BLaER1 (cell line): ENCODE results near the gene TCTN3.
A peak's percentile ranks its signal among the peaks of the same experiment; 100 is the strongest.

Experiments
- H3K27ac ChIP-seq: shearing (Covaris generic); formaldehyde crosslinking; 2 replicates; pipeline ENCODE4 v1.8.1; 2022
- H3K27me3 ChIP-seq: shearing (Covaris generic); formaldehyde crosslinking; 2 replicates; pipeline ENCODE4 v1.8.1; 2022
- H3K36me3 ChIP-seq: shearing (Covaris generic); formaldehyde crosslinking; 2 replicates; pipeline ENCODE4 v1.8.1; 2022
- H3K4me1 ChIP-seq: shearing (Covaris generic); formaldehyde crosslinking; 2 replicates; pipeline ENCODE4 v1.8.1; 2022
- H3K4me2 ChIP-seq: shearing (Covaris generic); formaldehyde crosslinking; 2 replicates; pipeline ENCODE4 v1.8.1; 2022
- H3K4me3 ChIP-seq: shearing (Covaris generic); formaldehyde crosslinking; 2 replicates; pipeline ENCODE4 v1.8.1; 2022
- H3K9ac ChIP-seq: shearing (Covaris generic); formaldehyde crosslinking; 2 replicates; pipeline ENCODE4 v1.8.1; 2022
- H3K9me3 ChIP-seq: shearing (Covaris generic); formaldehyde crosslinking; 2 replicates; pipeline ENCODE4 v1.8.1; 2022
- H4K20me1 ChIP-seq: shearing (Covaris generic); formaldehyde crosslinking; 2 replicates; pipeline ENCODE4 v1.8.1; 2022
- Cebpa-rat ChIP-seq: shearing (Covaris generic); IDR thresholded peaks from 2 replicates; pipeline ENCODE4 v1.8.1; 2022

Gene TCTN3

GRCh38 chr10:95660283-95660682, 33.4 kb downstream of the TCTN3 start:
- Histone ChIP-seq H3K4me1 (peaks cover 10% of the 10 kb centered on the region), H3K9me3 (no peaks in the 10 kb centered on the region)

GRCh38 chr10:95657250-95657649, 36.5 kb downstream of the TCTN3 start:
- no peak for TF ChIP-seq Cebpa-rat
- H3K4me2 ChIP-seq, result peak overlapping the region; percentile 88
- H3K9me3 ChIP-seq, result peaks cover 7% of the 10 kb centered on the region
- H3K4me3 ChIP-seq, result peak overlapping the region; percentile 90
- no peaks in the 10 kb centered on the region for H3K27me3 ChIP-seq
- H3K27ac ChIP-seq, result no peak overlapping the region
- peaks cover 12% of the 10 kb centered on the region for H3K36me3 ChIP-seq
- peaks cover 24% of the 10 kb centered on the region; the same call in 1 of the 2 replicates for H4K20me1 ChIP-seq
- peaks cover 25% of the 10 kb centered on the region for H3K4me1 ChIP-seq
- H3K9ac ChIP-seq, result no peak overlapping the region

More at GRCh38 chr10:95660283-95660682, 33.4 kb downstream of the TCTN3 start:
- no peak overlapping the region for H3K27ac ChIP-seq
- peaks cover 28% of the 10 kb centered on the region for H3K36me3 ChIP-seq
- peaks cover 1% of the 10 kb centered on the region; the same call in 1 of the 2 replicates for H4K20me1 ChIP-seq
- no peak for TF ChIP-seq Cebpa-rat
- H3K9ac ChIP-seq, result no peak overlapping the region
- H3K4me2 ChIP-seq, result no peak overlapping the region
- no peaks in the 10 kb centered on the region for H3K27me3 ChIP-seq
- no peak overlapping the region for H3K4me3 ChIP-seq

GRCh38 chr10:95656291-95657164, 37.2 kb downstream of the TCTN3 start, which contains the start of gene ALDH18A1:
TSS of gene ALDH18A1 (minus strand) at chr10:95656711. CDS start at chr10:95653377, 3,334 bp downstream.
- peaks cover 24% of the 10 kb centered on the region; the same call in 1 of the 2 replicates for H4K20me1 ChIP-seq
- no peaks in the 10 kb centered on the region for H3K27me3 ChIP-seq
- H3K36me3 ChIP-seq, result peaks cover 19% of the 10 kb centered on the region
- peaks cover 14% of the 10 kb centered on the region for H3K9me3 ChIP-seq
- peak within 1 kb of the TSS; percentile 85 for H3K27ac ChIP-seq
- H3K4me2 ChIP-seq, result peak within 1 kb of the TSS; percentile 88
- H3K9ac ChIP-seq, result peak within 1 kb of the TSS; percentile 91
- TF ChIP-seq Cebpa-rat, result no peak
- peak within 1 kb of the TSS; percentile 90 for H3K4me3 ChIP-seq
- peaks cover 25% of the 10 kb centered on the region for H3K4me1 ChIP-seq

- peak overlapping the region; percentile 85 for H3K27ac ChIP-seq
- H3K36me3 ChIP-seq, result peaks cover 27% of the 10 kb centered on the region
- peaks cover 22% of the 10 kb centered on the region for H3K9me3 ChIP-seq
- H3K4me3 ChIP-seq, result peak overlapping the region; percentile 90
- peak overlapping the region; percentile 88 for H3K4me2 ChIP-seq
- H3K27me3 ChIP-seq, result no peaks in the 10 kb centered on the region
- peaks cover 24% of the 10 kb centered on the region; the same call in 1 of the 2 replicates for H4K20me1 ChIP-seq
- no peak for TF ChIP-seq Cebpa-rat
- H3K9ac ChIP-seq, result peak overlapping the region; percentile 91
- peaks cover 28% of the 10 kb centered on the region for H3K4me1 ChIP-seq
Measured at GRCh38 chr10:95655571-95656290, 38.0 kb downstream of the TCTN3 start.

GRCh38 chr10:95653895-95654294, 39.8 kb downstream of the TCTN3 start:
- Histone ChIP-seq H4K20me1 (peaks cover 34% of the 10 kb centered on the region; the same call in 1 of the 2 replicates), H3K4me3 (no peak overlapping the region), H3K9me3 (peaks cover 23% of the 10 kb centered on the region), H3K27ac (no peak overlapping the region), H3K4me1 (peaks cover 34% of the 10 kb centered on the region), H3K36me3 (peaks cover 45% of the 10 kb centered on the region), H3K27me3 (no peaks in the 10 kb centered on the region), H3K4me2 (peak overlapping the region; percentile 88; the same call in 1 of the 2 replicates), H3K9ac (no peak overlapping the region)
- TF ChIP-seq Cebpa-rat, result no peak

GRCh38 chr10:95651346-95652060, 42.2 kb downstream of the TCTN3 start:
- no peak overlapping the region for H3K4me2 ChIP-seq
- H3K27me3 ChIP-seq, result no peaks in the 10 kb centered on the region
- peaks cover 29% of the 10 kb centered on the region for H3K4me1 ChIP-seq
- H3K9me3 ChIP-seq, result peaks cover 23% of the 10 kb centered on the region
- TF ChIP-seq Cebpa-rat, result no peak
- peaks cover 69% of the 10 kb centered on the region for H3K36me3 ChIP-seq
- H3K27ac ChIP-seq, result no peak overlapping the region
- H3K4me3 ChIP-seq, result no peak overlapping the region
- peaks cover 58% of the 10 kb centered on the region for H4K20me1 ChIP-seq
- no peak overlapping the region for H3K9ac ChIP-seq

GRCh38 chr10:95650232-95650631, 43.5 kb downstream of the TCTN3 start:
- H3K9me3 ChIP-seq, result peaks cover 23% of the 10 kb centered on the region

DNA sequence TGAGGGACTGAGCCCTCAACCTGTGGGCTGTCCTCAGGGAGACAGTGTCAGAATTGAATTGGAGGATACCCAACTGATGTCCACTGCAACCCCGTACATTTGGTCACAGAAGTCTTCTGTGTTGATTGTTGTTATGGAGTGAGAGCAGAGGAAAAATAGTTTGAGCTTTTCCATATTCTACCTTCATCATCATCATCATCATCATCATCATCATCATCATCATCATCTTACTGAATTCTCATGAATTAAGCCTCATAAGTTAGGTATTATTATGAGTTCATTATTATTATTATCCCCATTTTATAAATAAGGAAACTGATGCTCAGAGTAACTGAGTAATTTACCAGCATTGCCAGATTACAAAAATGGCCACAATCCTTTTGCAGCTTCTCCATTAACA, 45.6 kb downstream of the TCTN3 start:
- no peak overlapping the region for H3K4me3 ChIP-seq
- no peak overlapping the region for H3K9ac ChIP-seq
- no peak for TF ChIP-seq Cebpa-rat
- H3K27me3 ChIP-seq, result no peaks in the 10 kb centered on the region
- H3K9me3 ChIP-seq, result peaks cover 23% of the 10 kb centered on the region
- no peak overlapping the region for H3K27ac ChIP-seq
- peaks cover 97% of the 10 kb centered on the region for H3K36me3 ChIP-seq
- no peak overlapping the region for H3K4me2 ChIP-seq
- H3K4me1 ChIP-seq, result peaks cover 10% of the 10 kb centered on the region
- H4K20me1 ChIP-seq, result peaks cover 64% of the 10 kb centered on the region

More at GRCh38 chr10:95650232-95650631, 43.5 kb downstream of the TCTN3 start:
- no peak for TF ChIP-seq Cebpa-rat
- no peak overlapping the region for H3K4me3 ChIP-seq
- H4K20me1 ChIP-seq, result peaks cover 68% of the 10 kb centered on the region
- peaks cover 82% of the 10 kb centered on the region for H3K36me3 ChIP-seq
- H3K4me1 ChIP-seq, result peaks cover 24% of the 10 kb centered on the region
- no peak overlapping the region for H3K9ac ChIP-seq
- H3K4me2 ChIP-seq, result peak overlapping the region; percentile 19
- H3K27ac ChIP-seq, result no peak overlapping the region
- H3K27me3 ChIP-seq, result no peaks in the 10 kb centered on the region

GRCh38 chr10:95646160-95646559, 47.6 kb downstream of the TCTN3 start:
- Histone ChIP-seq H3K27ac (no peak overlapping the region), H3K9ac (no peak overlapping the region), H3K9me3 (peaks cover 5% of the 10 kb centered on the region), H3K4me2 (no peak overlapping the region), H3K36me3 (peaks cover 96% of the 10 kb centered on the region), H3K4me1 (peaks cover 10% of the 10 kb centered on the region), H3K27me3 (no peaks in the 10 kb centered on the region), H3K4me3 (no peak overlapping the region), H4K20me1 (peaks cover 63% of the 10 kb centered on the region)
- no peak for TF ChIP-seq Cebpa-rat
